Prostate gland (tissue), 2 donors: Measurements from ENCODE around the gene RHBDL1. TPM values are rescaled to one million over a fixed set of nuclear protein-coding genes. Genes with fewer than 3 reads are reported as not detected.
A peak's percentile ranks its signal among the peaks of the same experiment; 100 is the strongest.
"Not testable (repeated sequence)": the region's sequence is repeated elsewhere in the genome, so short reads cannot be mapped to it uniquely, and the experiment has no call there.

Experiments
- DNase-seq: peaks from one replicate; pipeline ENCODE4 v3.0.0-alpha.2; 2019; ENCODE audit warnings: low spot score
- H3K27ac ChIP-seq, 2 donors: fragments of 200-600 bp; sonication (generic); 2 replicates each; pipeline ENCODE4 v1.5.1; 2017 to 2019
- H3K27me3 ChIP-seq: fragments of 200-600 bp; sonication (generic); replicated peaks from 2 replicates; pipeline ENCODE4 v1.5.1; 2019; ENCODE audit not compliant: insufficient read depth
- H3K36me3 ChIP-seq, 2 donors: fragments of 200-600 bp; sonication (generic); 1 replicate in 1 of 2; 2 replicates in 1 of 2; pipeline versions ENCODE4 v1.5.1 to v1.8.1; 2017 to 2019
- H3K4me1 ChIP-seq: fragments of 200-600 bp; sonication (generic); replicated peaks from 2 replicates; pipeline ENCODE4 v1.5.1; 2019
- H3K4me3 ChIP-seq, 2 donors: fragments of 200-600 bp; sonication (generic); 2 replicates each; pipeline ENCODE4 v1.5.1; 2017 to 2019
- H3K9me3 ChIP-seq: fragments of 200-600 bp; sonication (generic); 2 replicates; pipeline ENCODE4 v1.5.1; 2017
- CTCF ChIP-seq, 4 experiments: fragments of 200-600 bp in 2 of 4; fragments of 450-650 bp in 2 of 4; sonication (generic) in 2 of 4; IDR thresholded peaks; 1 replicate in 3 of 4; 2 replicates in 1 of 4; pipeline ENCODE4 v1.5.1; 2016 to 2019; ENCODE audit warnings: antibody characterized with exemption in 4 of 4, mild to moderate bottlenecking in 2 of 4, moderate library complexity in 2 of 4
- POLR2A ChIP-seq: fragments of 450-650 bp; IDR thresholded peaks from one replicate; pipeline ENCODE4 v1.6.1; 2016; ENCODE audit warnings: antibody characterized with exemption, mild to moderate bottlenecking
- POLR2AphosphoS5 ChIP-seq: sonication (generic); formaldehyde crosslinking; IDR thresholded peaks from one replicate; pipeline ENCODE4 v1.6.1; 2017; ENCODE audit warnings: antibody characterized with exemption
- WGBS: methylation state at CpG from one replicate; pipeline ENCODE4 v1.1.5; 2018; 5-methylcytosine and 5-hydroxymethylcytosine counted together
- intact Hi-C: fragments of 100-400 bp; cut with DNase I; formaldehyde crosslinking; loops from one replicate; pipeline ENCODE4 v1.14.2; 2022
- total RNA-seq, 2 donors: library from RNA; depleted of rRNA; stranded (reverse); fragments of >200 nt; gene quantifications; one replicate each; pipeline ENCODE4 v1.1.0, GENCODE V29; 2016

The RHBDL1 gene
- total RNA-seq, 2 donors from 2014 or later, result 4.5 to 4.9 TPM

- Histone ChIP-seq H3K4me1 (peaks cover 23% of the 10 kb centered on the region), H3K9me3 (no peaks in the 10 kb centered on the region), H3K27me3 (no peaks in the 10 kb centered on the region), H3K4me3 (no peak overlapping the region), H3K36me3 (peaks cover 7 to 10% of the 10 kb centered on the region in 2 donors), H3K27ac (no peak overlapping the region)
- TF ChIP-seq POLR2A, result no peak
- TF ChIP-seq POLR2AphosphoS5, result no peak
- no peak for TF ChIP-seq CTCF (IDR thresholded peaks at IDR 0.05)
- 90% methylated on average over 42 of the region's 51 CpGs for WGBS
- no peak for DNase-seq
- intact Hi-C loops, result no loop called here
Observed at GRCh38 chr16:686459-687260, 11.2 kb downstream of the RHBDL1 start.

- TF ChIP-seq POLR2A (no peak), POLR2AphosphoS5 (no peak), CTCF (IDR thresholded peaks at IDR 0.05) (no peak)
Observed at GRCh38 chr16:687499-687898, 12.0 kb downstream of the RHBDL1 start.

GRCh38 chr16:689175-689897 lies 13.9 kb downstream of the RHBDL1 start:
- TF ChIP-seq CTCF (IDR thresholded peaks at IDR 0.05) (no peak), POLR2AphosphoS5 (no peak)
- no peak for DNase-seq
- H3K36me3 ChIP-seq, result no peaks in the 10 kb centered on the region
- peak overlapping the region; percentile 70 to 74 for H3K4me3 ChIP-seq
- no peaks in the 10 kb centered on the region for H3K9me3 ChIP-seq
- WGBS, result 85% methylated on average over 24 of the region's 26 CpGs
- peak overlapping the region in 1 of 2 donors; percentile 64 for H3K27ac ChIP-seq
- intact Hi-C loops, result no loop called here
- H3K27me3 ChIP-seq, result peaks cover 9% of the 10 kb centered on the region
- H3K4me1 ChIP-seq, result peaks cover 17% of the 10 kb centered on the region

More at GRCh38 chr16:687499-687898, 12.0 kb downstream of the RHBDL1 start:
- DNase-seq, result no peak
- intact Hi-C loops, result no loop called here
- Histone ChIP-seq H3K36me3 (peaks cover 1 to 2% of the 10 kb centered on the region in 2 donors), H3K4me1 (peaks cover 18% of the 10 kb centered on the region), H3K27ac (no peak overlapping the region), H3K4me3 (no peak overlapping the region), H3K27me3 (no peaks in the 10 kb centered on the region), H3K9me3 (no peaks in the 10 kb centered on the region)
- WGBS, result 95% methylated on average over 19 of the region's 19 CpGs

GRCh38 chr16:691242-691641 lies 15.8 kb downstream of the RHBDL1 start:
- H3K4me1 ChIP-seq, result peaks cover 11% of the 10 kb centered on the region
- H3K36me3 ChIP-seq, intact Hi-C loops, H3K4me3 ChIP-seq, H3K27ac ChIP-seq, H3K9me3 ChIP-seq, DNase-seq: not testable (repeated sequence)
- 70% methylated on average over 16 of the region's 16 CpGs for WGBS
- H3K27me3 ChIP-seq, result peaks cover 21% of the 10 kb centered on the region

GRCh38 chr16:692356-693108 lies 17.1 kb downstream of the RHBDL1 start:
- Histone ChIP-seq H3K4me3 (no peak overlapping the region), H3K36me3 (no peaks in the 10 kb centered on the region), H3K27ac (no peak overlapping the region), H3K27me3 (peaks cover 23% of the 10 kb centered on the region), H3K4me1 (peaks cover 11% of the 10 kb centered on the region), H3K9me3 (no peaks in the 10 kb centered on the region)
- intact Hi-C loops, result no loop called here
- DNase-seq, result no peak
- TF ChIP-seq POLR2AphosphoS5 (no peak), POLR2A (no peak), CTCF (IDR thresholded peaks at IDR 0.05) (no peak)
- WGBS, result 67% methylated on average over 10 of the region's 10 CpGs
